AG10803 (cell line): ENCODE data around the gene HK1.

Source experiments
- DNase-seq: peaks from one replicate; pipeline ENCODE4 v3.0.0; 2010; ENCODE audit warnings: low read depth
- H3K4me3 ChIP-seq: 2 replicates; pipeline ENCODE4 v1.5.1; 2011; ENCODE audit warnings: mild to moderate bottlenecking, low read length, control low read depth
- TF ChIP-seq, protein P1 (sequence below): conservative IDR thresholded peaks from 2 replicates; pipeline ENCODE4 v1.5.1; 2011; ENCODE audit warnings: mild to moderate bottlenecking, low read length, control low read depth, inconsistent platforms

Gene HK1

DNA sequence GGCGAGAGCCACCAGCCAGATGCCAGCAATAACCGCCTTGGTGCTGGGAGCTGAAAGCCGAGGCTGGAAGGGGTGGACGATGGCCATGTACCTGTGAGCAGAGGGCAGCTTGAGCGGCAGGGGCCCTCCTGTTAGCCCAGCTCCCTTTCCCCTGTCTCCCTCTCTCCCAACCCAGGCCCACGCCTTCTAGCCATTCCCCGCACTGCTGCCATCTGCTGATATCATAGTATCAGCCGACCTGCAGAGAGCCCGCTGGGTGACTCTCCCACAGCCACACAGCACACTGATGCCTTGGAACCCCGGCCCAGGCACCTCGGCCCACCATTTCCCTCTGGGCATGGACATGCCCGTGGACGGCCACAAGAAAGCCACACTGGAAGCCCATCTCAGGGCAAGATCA is 136.8 kb downstream of the HK1 start:
- H3K4me3 ChIP-seq, result no peak overlapping the region
- no peak for DNase-seq
- TF ChIP-seq, protein P1, sequence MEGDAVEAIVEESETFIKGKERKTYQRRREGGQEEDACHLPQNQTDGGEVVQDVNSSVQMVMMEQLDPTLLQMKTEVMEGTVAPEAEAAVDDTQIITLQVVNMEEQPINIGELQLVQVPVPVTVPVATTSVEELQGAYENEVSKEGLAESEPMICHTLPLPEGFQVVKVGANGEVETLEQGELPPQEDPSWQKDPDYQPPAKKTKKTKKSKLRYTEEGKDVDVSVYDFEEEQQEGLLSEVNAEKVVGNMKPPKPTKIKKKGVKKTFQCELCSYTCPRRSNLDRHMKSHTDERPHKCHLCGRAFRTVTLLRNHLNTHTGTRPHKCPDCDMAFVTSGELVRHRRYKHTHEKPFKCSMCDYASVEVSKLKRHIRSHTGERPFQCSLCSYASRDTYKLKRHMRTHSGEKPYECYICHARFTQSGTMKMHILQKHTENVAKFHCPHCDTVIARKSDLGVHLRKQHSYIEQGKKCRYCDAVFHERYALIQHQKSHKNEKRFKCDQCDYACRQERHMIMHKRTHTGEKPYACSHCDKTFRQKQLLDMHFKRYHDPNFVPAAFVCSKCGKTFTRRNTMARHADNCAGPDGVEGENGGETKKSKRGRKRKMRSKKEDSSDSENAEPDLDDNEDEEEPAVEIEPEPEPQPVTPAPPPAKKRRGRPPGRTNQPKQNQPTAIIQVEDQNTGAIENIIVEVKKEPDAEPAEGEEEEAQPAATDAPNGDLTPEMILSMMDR, result no peak

DNA sequence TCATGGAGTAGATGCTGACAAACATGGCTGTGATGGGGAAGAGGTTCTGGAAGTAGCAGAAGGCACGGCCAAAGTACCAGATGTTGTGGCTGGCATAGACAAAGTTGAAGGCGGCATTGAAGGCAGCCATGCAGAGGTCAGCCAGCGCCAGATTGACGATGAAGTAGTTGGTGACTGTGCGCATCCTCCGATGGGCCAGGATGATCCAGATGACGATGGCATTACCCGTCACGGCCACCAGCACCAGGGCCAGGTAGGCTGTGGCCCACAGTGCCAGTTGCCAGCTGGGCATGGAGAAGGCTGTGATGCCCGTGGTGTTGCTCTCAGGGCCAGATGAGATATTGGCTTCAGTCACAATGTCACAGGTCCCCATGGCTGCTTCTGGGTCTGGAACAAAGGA is 137.7 kb downstream of the HK1 start:
- no peak for DNase-seq
- H3K4me3 ChIP-seq, result no peak overlapping the region
- TF ChIP-seq, protein P1, result no peak

DNA sequence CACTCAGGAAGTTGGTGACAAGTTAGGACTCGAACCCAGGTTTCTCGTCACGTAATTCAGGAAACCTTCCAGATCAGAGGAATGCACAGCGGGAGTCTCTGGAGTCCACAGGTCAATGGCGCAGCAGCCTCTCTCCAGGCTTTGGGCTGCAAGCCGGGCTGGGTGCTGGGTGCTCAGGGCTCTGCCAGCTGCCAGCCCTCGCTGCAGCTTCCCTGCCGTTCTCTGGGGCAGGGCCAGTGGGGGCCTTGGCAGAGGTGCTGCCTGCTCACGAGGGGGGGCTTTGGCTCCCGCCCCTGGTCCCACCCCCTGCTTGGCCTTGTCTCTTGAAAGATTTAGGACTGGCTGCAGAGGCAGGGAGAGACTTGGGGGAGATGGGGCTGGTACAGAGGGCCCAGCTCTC is 138.4 kb downstream of the HK1 start, which contains the start of gene TACR2:
TACR2 (minus strand) TSS at position 224 of the 400 bp plus-strand sequence. CDS start 595 bp downstream, outside the sequence.
- DNase-seq, result no peak
- H3K4me3 ChIP-seq, result no peak within 1 kb of the TSS
- TF ChIP-seq, protein P1, result no peak

DNA sequence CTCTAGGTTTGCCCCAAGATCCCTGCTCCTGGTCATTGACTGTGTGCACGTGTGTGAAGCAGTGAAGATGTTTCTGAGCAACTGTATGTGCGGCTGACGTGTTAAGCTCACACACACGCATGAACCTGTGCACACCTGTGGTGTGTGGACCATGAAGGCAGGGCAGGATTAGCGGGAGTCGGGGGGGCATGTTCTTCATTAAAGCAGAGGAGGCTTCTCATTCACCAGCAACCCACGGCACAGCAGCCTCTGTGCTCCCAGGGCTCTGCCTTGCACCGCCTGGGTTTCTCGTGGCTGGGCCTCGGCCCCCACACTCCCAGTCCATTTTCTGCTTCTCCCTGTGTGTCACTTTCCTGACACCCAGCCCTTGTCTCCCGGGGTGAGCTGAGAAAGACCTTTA is 139.2 kb downstream of the HK1 start:
- TF ChIP-seq, protein P1, result no peak
- no peak for DNase-seq

DNA sequence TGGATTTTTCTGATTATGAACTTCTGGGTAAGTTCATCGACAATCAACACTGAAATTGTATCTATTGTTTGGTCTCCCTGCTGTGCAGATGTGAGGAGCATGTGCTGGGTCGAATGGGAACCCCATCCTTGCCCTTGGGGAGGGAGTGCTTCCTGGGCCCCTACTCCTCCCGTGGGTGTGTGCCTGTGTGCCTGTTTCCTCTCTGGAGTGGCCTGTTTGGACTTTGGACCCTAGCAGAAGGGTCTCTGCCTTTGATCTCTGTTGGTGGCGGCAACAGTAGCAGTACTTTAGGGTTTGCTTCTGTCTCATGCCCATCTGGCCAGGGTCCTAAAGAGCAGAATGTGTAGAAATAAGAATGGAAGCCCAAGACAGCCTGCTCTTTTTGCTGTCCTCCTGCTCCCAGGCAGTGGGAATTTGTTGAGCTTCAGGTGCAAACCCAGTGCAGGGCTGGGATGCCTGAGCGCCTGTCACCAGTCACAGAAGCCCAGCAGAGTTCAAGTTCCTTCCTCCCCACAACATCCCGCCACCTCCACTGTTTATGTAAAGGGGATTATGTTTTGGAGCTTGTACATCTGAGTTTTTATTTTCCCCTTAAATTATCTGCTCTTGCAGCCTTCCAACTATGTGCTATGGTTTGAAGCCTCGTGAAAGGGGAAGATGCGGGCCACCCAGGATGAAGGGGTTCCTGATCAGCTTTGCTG is 139.9 kb downstream of the HK1 start:
- no peak overlapping the region for H3K4me3 ChIP-seq
- TF ChIP-seq, protein P1, result no peak
- DNase-seq, result no peak

More for the DNA sequence above, 139.2 kb downstream of the HK1 start:
- H3K4me3 ChIP-seq, result no peak overlapping the region

DNA sequence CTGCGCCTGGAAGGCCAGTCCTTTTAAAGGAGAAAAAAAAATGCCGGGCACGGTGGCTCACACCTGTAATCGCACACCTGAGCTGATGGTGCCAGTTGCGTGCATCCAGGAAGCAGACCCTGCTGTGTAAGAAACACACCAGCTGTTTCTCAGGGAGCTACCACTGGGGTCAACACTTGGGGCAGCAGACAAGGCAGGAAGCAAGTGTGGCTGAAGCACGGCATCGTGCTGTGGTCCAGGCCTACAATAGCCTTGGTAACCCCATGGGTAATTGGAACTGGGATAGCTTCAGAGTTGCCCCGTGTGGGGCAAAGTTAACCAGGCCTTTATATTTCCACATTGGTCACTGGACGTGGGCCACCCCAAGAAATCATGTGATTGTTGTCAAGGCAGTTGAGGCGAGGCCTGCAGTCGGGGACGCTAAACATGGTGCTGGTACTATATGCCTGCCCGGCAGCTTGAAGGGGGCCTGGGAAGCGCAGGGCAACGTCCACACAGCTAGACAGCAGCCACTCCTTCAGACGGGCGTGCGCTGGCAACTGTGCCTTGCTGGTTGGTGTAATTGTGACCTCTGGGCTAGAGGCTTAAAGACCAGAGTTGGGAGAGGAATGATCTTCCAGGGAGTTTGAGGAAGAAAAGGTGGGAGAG is 140.9 kb downstream of the HK1 start:
- TF ChIP-seq, protein P1, result no peak
- DNase-seq, result no peak
- no peak overlapping the region for H3K4me3 ChIP-seq

DNA sequence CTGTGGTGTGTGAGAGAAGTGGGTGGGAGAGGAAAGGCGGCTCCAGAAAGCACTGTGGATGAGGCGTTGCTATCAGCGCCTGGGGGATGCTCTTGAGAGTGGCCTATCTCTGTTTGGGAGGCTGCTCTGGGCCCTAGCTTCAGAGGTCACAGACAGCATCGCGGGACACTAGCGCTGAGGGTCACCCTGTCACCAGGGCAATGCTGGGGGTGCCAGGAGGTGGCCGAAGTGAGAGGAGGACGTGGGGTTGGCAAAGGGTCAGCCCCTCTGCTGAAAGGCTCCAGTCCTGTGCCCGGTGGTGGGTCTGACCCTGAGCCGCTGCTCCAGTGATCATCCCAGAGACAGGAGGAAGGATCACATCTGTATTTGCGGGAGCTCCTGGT is 141.4 kb downstream of the HK1 start:
- DNase-seq, result no peak
- H3K4me3 ChIP-seq, result no peak overlapping the region
- TF ChIP-seq, protein P1, result no peak
